Neural cell (in vitro differentiated cells): Measurements from ENCODE around the gene SLC39A7.

Experiments
- CTCF ChIP-seq: fragments of 450-650 bp; IDR thresholded peaks from 2 replicates; pipeline ENCODE4 v1.5.1; 2014; ENCODE audit warnings: antibody characterized with exemption, mild to moderate bottlenecking, moderate library complexity; ENCODE audit not compliant: poor library complexity, severe bottlenecking
- EP300 ChIP-seq: fragments of 450-650 bp; conservative IDR thresholded peaks from 2 replicates; pipeline ENCODE4 v1.6.1; 2014; ENCODE audit warnings: antibody characterized with exemption, mild to moderate bottlenecking, moderate library complexity; ENCODE audit not compliant: poor library complexity, severe bottlenecking
- RAD21 ChIP-seq: fragments of 450-650 bp; conservative IDR thresholded peaks from 2 replicates; pipeline ENCODE4 v1.6.1; 2014; ENCODE audit warnings: antibody characterized with exemption, mild to moderate bottlenecking, moderate library complexity
- REST ChIP-seq: IDR thresholded peaks from 2 replicates; pipeline ENCODE4 v1.6.1; 2012; ENCODE audit warnings: borderline replicate concordance
- SMC3 ChIP-seq: fragments of 450-650 bp; conservative IDR thresholded peaks from 2 replicates; pipeline ENCODE4 v1.6.1; 2014; ENCODE audit warnings: antibody characterized with exemption, mild to moderate bottlenecking, moderate library complexity; ENCODE audit not compliant: poor library complexity

GRCh38 chr6:33236852-33237251, 36.2 kb downstream of the SLC39A7 start:
- TF ChIP-seq EP300 (no peak), CTCF (no peak), REST (no peak), RAD21 (no peak), SMC3 (no peak)
